Astrocyte of the spinal cord (primary cell): ENCODE data around the gene XRCC3.
"Not testable (repeated sequence)": the region's sequence is repeated elsewhere in the genome, so short reads cannot be mapped to it uniquely, and the experiment has no call there.

Source experiments
- DNase-seq: peaks from one replicate; pipeline ENCODE4 v3.0.0; 2011; ENCODE audit warnings: low read depth, low spot score
- H3K4me3 ChIP-seq: 2 replicates; pipeline ENCODE4 v1.5.1; 2011; ENCODE audit warnings: low read depth, mild to moderate bottlenecking, low read length, moderate library complexity
- CTCF ChIP-seq: IDR thresholded peaks from 2 replicates; pipeline ENCODE4 v1.5.1; 2012; ENCODE audit warnings: low read depth, mild to moderate bottlenecking, low read length, inconsistent platforms
- in situ Hi-C: cut with HindIII; loops from 2 replicates; pipeline ENCODE4 v1.10.0; 2017; ENCODE audit warnings: low sequenced_read_pairs

Gene XRCC3

DNA sequence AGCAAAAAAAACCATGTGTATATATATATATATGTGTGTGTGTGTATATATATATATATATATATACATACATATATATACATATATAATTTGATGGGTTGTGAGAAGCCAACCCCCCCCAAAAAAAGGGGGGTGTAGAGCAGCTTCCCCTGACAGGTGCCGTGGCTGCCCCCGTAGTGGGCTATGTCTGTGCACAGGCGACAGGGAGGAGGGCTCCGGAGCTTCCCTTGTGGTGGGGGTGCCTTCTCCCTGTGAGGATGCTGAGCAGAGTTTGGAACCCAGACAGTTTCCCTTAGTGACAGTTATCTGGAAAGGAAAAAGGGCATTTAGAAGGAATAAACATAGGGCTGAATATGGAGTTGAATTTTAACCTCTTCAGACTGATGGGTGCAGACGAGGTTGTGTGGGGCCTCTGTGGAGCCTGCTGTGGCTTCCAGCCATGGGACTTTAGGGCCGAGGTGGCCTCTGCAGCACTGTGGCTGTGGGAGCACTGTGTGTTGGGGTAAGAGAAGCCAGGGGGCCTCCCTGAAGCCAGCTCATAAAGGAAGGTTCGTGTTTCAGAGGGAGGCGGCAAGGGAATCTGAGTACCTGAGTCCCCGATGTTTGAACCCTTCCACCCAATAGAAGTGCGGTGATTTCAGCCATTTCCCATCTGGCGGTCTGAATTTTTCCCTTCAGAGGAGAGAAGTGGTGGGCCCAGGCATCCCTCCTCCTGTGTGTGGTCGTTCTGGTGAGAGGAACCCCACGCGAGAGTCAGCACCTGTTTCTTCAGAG, 19.8 kb downstream of the XRCC3 start:
- in situ Hi-C loops, result no loop called here
- no peak for TF ChIP-seq CTCF
- no peak for DNase-seq
- no peak overlapping the region for H3K4me3 ChIP-seq

DNA sequence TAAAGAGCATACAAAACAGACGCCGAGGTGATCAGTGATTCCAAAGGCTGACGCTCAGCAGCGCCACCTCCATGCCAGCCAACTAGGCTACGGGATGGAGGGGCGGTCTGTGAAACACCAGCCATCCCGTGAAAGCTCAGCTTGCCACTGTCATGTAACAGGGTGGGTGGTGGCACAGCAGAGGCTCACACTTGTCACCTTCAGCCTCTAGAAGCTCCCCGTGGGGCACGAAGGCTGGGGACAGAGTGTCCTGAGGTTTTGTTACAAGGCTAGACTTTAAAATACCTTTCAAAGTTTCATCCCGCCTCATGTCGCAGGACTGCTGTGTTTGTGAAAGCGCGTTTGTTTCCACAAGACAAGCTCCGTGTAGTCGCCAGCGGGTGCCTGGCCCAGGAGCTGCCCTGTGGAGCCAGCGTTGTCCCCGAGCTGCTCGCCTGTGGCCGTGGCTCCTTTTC, 20.7 kb downstream of the XRCC3 start:
- DNase-seq, result no peak
- in situ Hi-C loops, result no loop called here
- H3K4me3 ChIP-seq, result no peak overlapping the region
- no peak for TF ChIP-seq CTCF

- TF ChIP-seq CTCF, result no peak
- in situ Hi-C loops, result no loop called here
- no peak for DNase-seq
- H3K4me3 ChIP-seq, result no peak overlapping the region
Observed at GRCh38 chr14:103693515-103693914, 21.7 kb downstream of the XRCC3 start.

DNA sequence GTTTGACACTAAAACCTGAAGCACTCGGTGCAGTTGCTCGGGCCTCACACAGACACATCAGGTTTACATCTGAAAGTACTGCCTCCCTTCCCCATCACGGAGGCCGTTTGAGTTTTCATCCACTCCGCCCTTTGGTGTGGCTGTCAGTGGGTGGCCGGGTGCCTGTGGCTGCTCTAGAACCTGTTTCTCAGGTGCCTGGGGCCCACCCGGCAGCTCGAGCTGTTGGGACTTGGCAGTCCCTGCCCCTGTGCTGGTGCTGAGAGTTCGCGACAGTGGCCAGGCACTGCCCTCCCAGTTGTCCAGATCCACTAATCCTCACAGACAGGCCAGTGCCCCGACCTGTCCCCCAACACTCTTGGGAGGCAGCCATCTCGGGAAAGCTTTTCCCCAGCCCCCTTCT, 22.4 kb downstream of the XRCC3 start:
- no peak overlapping the region for H3K4me3 ChIP-seq
- no peak for DNase-seq
- in situ Hi-C loops, result no loop called here
- no peak for TF ChIP-seq CTCF

- TF ChIP-seq CTCF, result no peak
Observed at GRCh38 chr14:103692159-103692558, 23.1 kb downstream of the XRCC3 start.

GRCh38 chr14:103691655-103692054, 23.6 kb downstream of the XRCC3 start:
- H3K4me3 ChIP-seq, in situ Hi-C loops, DNase-seq: not testable (repeated sequence)

More at GRCh38 chr14:103692159-103692558, 23.1 kb downstream of the XRCC3 start:
- in situ Hi-C loops, result no loop called here
- DNase-seq, result no peak
- H3K4me3 ChIP-seq, result no peak overlapping the region

GRCh38 chr14:103690332-103690731, 24.9 kb downstream of the XRCC3 start:
- TF ChIP-seq CTCF, result no peak
- in situ Hi-C loops, result no loop called here
- no peak for DNase-seq
- H3K4me3 ChIP-seq, result no peak overlapping the region
